Activated T-helper 2 cell treated with anti-CD3 and anti-CD28 coated beads, Interferon-gamma antibody, Interleukin-2, Interleukin-4, amounts not matched to agents 10 μg/mL and 5 μg/mL and 100 μg/mL, durations not matched to agents 14 hours and 24 hours and 36 hours (primary cell): ENCODE data around the gene BPIFA1. TPM values are rescaled to one million over a fixed set of nuclear protein-coding genes. Genes with fewer than 3 reads are reported as not detected.
A peak's percentile ranks its signal among the peaks of the same experiment; 100 is the strongest.

Experiments
- DNase-seq: peaks from one replicate; pipeline ENCODE4 v3.0.0; 2021; ENCODE audit warnings: low spot score
- H3K27ac Mint-ChIP-seq: one replicate; pipeline ENCODE4 v1.8.0; 2021; ENCODE audit warnings: mixed read lengths
- H3K27me3 Mint-ChIP-seq: one replicate; pipeline ENCODE4 v1.8.0; 2021; ENCODE audit warnings: low read depth, mixed read lengths
- H3K36me3 Mint-ChIP-seq: one replicate; pipeline ENCODE4 v1.8.0; 2021; ENCODE audit warnings: low read depth, mixed read lengths
- H3K4me1 Mint-ChIP-seq: one replicate; pipeline ENCODE4 v1.8.0; 2021; ENCODE audit warnings: low read depth, mixed read lengths
- H3K4me3 Mint-ChIP-seq: one replicate; pipeline ENCODE4 v1.8.0; 2021; ENCODE audit warnings: low read depth, mild to moderate bottlenecking, moderate library complexity, mixed read lengths
- H3K9me3 Mint-ChIP-seq: one replicate; pipeline ENCODE4 v1.8.0; 2021; ENCODE audit warnings: mixed read lengths
- intact Hi-C: fragments of 100-400 bp; cut with micrococcal nuclease; formaldehyde crosslinking; loops from one replicate; pipeline ENCODE4 v1.15.1; 2023
- total RNA-seq: library from RNA; stranded (reverse); gene quantifications from 2 replicates; pipeline ENCODE4 v1.2.3, GENCODE V29; 2022

BPIFA1 gene
- total RNA-seq, 1 donor from 2014 or later: not detected

DNA sequence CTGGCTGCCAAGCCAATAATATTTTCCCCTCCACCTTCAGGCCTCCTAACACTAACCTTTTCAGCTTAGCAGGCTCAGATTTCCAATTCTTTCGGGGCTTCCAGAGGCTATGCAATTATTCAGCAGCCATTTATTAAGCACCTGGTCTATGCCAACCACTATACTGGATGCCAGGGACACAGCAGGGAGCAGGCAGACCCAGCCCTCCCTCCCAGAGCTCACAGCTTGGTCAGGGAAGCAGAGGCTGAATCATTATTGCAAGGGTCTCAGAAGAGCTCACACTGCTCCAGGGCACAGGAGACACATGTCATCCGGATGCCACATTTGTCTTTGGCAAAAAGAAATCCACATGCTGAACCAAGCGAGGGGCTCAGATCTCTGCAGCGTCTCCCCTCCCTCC lies 48.5 kb downstream of the BPIFA1 start:
- H3K27me3 Mint-ChIP-seq: peaks cover 9% of the 10 kb centered on the region
- no peaks in the 10 kb centered on the region for H3K36me3 Mint-ChIP-seq
- H3K4me3 Mint-ChIP-seq: no peak overlapping the region
- intact Hi-C loops: no loop called here
- DNase-seq: no peak
- H3K9me3 Mint-ChIP-seq: no peaks in the 10 kb centered on the region
- H3K27ac Mint-ChIP-seq: no peak overlapping the region
- H3K4me1 Mint-ChIP-seq: no peaks in the 10 kb centered on the region

DNA sequence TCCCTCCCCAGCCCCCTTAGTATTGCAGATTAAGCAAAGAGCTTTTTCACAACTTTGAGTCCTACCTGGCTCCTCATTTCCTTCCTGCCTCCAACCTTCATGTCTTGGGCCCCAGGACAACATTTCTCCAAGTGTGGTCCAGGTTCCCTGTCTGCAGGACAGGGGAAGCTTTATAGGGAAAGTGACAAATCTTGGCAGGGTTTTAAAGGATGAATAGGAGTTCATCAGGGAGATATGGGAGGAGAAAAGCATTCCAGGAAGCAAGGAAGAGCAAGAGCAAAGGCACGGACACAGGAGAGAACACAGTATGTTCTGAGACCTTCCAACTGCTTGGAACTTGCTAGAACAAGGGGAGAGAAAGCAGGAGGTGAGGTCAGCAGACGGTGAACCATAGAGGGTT lies 49.1 kb downstream of the BPIFA1 start:
- H3K9me3 Mint-ChIP-seq: no peaks in the 10 kb centered on the region
- DNase-seq: no peak
- no peaks in the 10 kb centered on the region for H3K36me3 Mint-ChIP-seq
- no peak overlapping the region for H3K4me3 Mint-ChIP-seq
- intact Hi-C loops: no loop called here
- no peaks in the 10 kb centered on the region for H3K4me1 Mint-ChIP-seq
- no peak overlapping the region for H3K27ac Mint-ChIP-seq
- H3K27me3 Mint-ChIP-seq: peaks cover 9% of the 10 kb centered on the region

- Mint-ChIP-seq H3K36me3 (no peaks in the 10 kb centered on the region), H3K27ac (no peak overlapping the region), H3K4me3 (no peak overlapping the region), H3K9me3 (no peaks in the 10 kb centered on the region), H3K27me3 (peaks cover 9% of the 10 kb centered on the region), H3K4me1 (no peaks in the 10 kb centered on the region)
- intact Hi-C loops: no loop called here
- DNase-seq: no peak
These were observed 50.2 kb downstream of the BPIFA1 start for GRCh38 chr20:33285861-33286495.

DNA sequence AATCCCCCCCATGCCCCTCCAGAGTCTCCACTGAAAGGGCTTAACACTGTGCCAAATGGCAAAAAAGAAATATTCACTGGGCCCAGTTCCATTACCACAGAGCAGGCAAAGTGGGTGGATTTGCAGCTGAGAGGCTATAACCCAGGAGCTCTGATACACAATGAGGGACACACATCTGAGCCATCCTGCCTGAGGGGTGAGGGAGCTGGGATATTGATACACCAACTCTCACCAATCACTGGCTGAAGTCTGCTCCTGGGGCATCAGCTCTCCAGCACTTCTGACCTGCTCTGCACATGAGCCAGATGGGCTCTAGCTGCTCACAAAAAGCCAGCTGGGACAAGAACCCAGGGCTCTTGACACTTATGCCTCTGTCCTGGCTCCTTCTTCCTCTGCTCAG lies 52.1 kb downstream of the BPIFA1 start:
- peaks cover 9% of the 10 kb centered on the region for H3K27me3 Mint-ChIP-seq
- no peaks in the 10 kb centered on the region for H3K4me1 Mint-ChIP-seq
- no peaks in the 10 kb centered on the region for H3K9me3 Mint-ChIP-seq
- H3K27ac Mint-ChIP-seq: no peak overlapping the region
- no peak for DNase-seq
- intact Hi-C loops: no loop called here
- no peaks in the 10 kb centered on the region for H3K36me3 Mint-ChIP-seq
- H3K4me3 Mint-ChIP-seq: no peak overlapping the region

DNA sequence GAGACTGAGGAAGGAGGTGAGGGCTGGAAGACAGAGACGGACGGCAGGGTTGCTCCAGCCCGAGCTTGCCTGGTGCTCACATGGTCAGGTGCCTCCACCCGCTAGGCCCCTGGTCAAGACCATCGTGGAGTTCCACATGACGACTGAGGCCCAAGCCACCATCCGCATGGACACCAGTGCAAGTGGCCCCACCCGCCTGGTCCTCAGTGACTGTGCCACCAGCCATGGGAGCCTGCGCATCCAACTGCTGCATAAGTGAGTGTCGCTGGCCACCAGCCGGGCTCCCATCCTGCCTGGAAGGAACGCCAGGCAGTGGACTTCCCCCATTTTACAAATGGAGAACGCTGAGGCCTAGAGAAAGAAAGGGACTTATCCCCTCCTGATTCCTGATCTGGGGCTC lies 55.1 kb downstream of the BPIFA1 start:
- Mint-ChIP-seq H3K27me3 (peaks cover 7% of the 10 kb centered on the region), H3K4me3 (no peak overlapping the region), H3K36me3 (no peaks in the 10 kb centered on the region), H3K4me1 (no peaks in the 10 kb centered on the region), H3K27ac (no peak overlapping the region), H3K9me3 (no peaks in the 10 kb centered on the region)
- no peak for DNase-seq
- intact Hi-C loops: no loop called here

- H3K4me1 Mint-ChIP-seq: no peaks in the 10 kb centered on the region
- no peaks in the 10 kb centered on the region for H3K36me3 Mint-ChIP-seq
- peaks cover 7% of the 10 kb centered on the region for H3K27me3 Mint-ChIP-seq
- no peak overlapping the region for H3K4me3 Mint-ChIP-seq
- intact Hi-C loops: no loop called here
- DNase-seq: no peak
- H3K9me3 Mint-ChIP-seq: no peaks in the 10 kb centered on the region
- H3K27ac Mint-ChIP-seq: no peak overlapping the region
These were observed 55.6 kb downstream of the BPIFA1 start for GRCh38 chr20:33291416-33291815.

GRCh38 chr20:33291830-33292355 lies 56.1 kb downstream of the BPIFA1 start:
- peaks cover 7% of the 10 kb centered on the region for H3K27me3 Mint-ChIP-seq
- H3K36me3 Mint-ChIP-seq: no peaks in the 10 kb centered on the region
- no peak overlapping the region for H3K27ac Mint-ChIP-seq

More at GRCh38 chr20:33291830-33292355, 56.1 kb downstream of the BPIFA1 start:
- Mint-ChIP-seq H3K4me3 (no peak overlapping the region), H3K9me3 (no peaks in the 10 kb centered on the region), H3K4me1 (no peaks in the 10 kb centered on the region)
- peak; percentile 48 for DNase-seq
- intact Hi-C loops: no loop called here

Other genes with a start within 250 kb of the BPIFA1 start
- gene SUN5, start 231.6 kb upstream of the BPIFA1 start, total RNA-seq: not detected in 2 replicates
- gene BPIFB2, start 228.3 kb upstream of the BPIFA1 start, total RNA-seq: not detected in 2 replicates
- not detected in 2 replicates for gene BPIFB6, start 204.3 kb upstream of the BPIFA1 start, total RNA-seq
- not detected in 2 replicates for gene BPIFB3, start 182.1 kb upstream of the BPIFA1 start, total RNA-seq
- gene BPIFB4, start 156.4 kb upstream of the BPIFA1 start, total RNA-seq: not detected in 2 replicates
- gene BPIFA2, start 67.8 kb upstream of the BPIFA1 start, total RNA-seq: not detected in 2 replicates
- gene BPIFA3, start 18.6 kb upstream of the BPIFA1 start, total RNA-seq: not detected in 2 replicates
- not detected in 2 replicates for gene BPIFB1, start 47.2 kb downstream of the BPIFA1 start, total RNA-seq
- gene CDK5RAP1, start 165.5 kb downstream of the BPIFA1 start, total RNA-seq: 40.3 and 40.7 TPM in 2 replicates
- gene SNTA1, start 207.8 kb downstream of the BPIFA1 start, total RNA-seq: 1.1 and 1.6 TPM in 2 replicates